ENCODE results near the gene RPL36. TPM values are rescaled to one million over a fixed set of nuclear protein-coding genes. Genes with fewer than 3 reads are reported as not detected.

RPL36 gene
- total RNA-seq, 1 experiment from 2014 or later = 1,504 TPM

- DNase-seq (ENCODE audit: low read depth, low spot score) (peak; percentile 90), ATAC-seq (peak; percentile 76)
- Histone ChIP-seq H3K9me3 (ENCODE audit: control insufficient read depth in 1 of 2, insufficient read depth in 1 of 2, low read depth in 1 of 2, low read length in 2 of 2) (no peaks in the 10 kb centered on the region), H2AFZ (ENCODE audit: low read depth, low read length, poor library complexity, severe bottlenecking) (peak overlapping the region; percentile 26), H3K27me3 (ENCODE audit: insufficient read depth, low read length) (no peaks in the 10 kb centered on the region), H3K9ac (ENCODE audit: low read length) (peak overlapping the region; percentile 67), H3K9me2 (ENCODE audit: insufficient read depth) (no peaks in the 10 kb centered on the region), H3K36me3 (ENCODE audit: control insufficient read depth in 1 of 2, insufficient read depth in 2 of 2, low read length in 2 of 2) (peaks cover 0 to 15% of the 10 kb centered on the region in 2 experiments; a peak in 1 of 4 replicates), H3K4me3 (replicated peaks in 1 of 2; ENCODE audit: low read depth in 1 of 2, low read length in 2 of 2) (peak overlapping the region; percentile 37 to 57), H3K79me2 (ENCODE audit: insufficient read depth, low read length) (peaks cover 18% of the 10 kb centered on the region), H3K27ac (ENCODE audit: low read depth, low read length) (peak overlapping the region; percentile 73), H4K20me1 (ENCODE audit: insufficient read depth) (peaks cover 4% of the 10 kb centered on the region; the same call in 1 of the 2 replicates), H3K4me2 (ENCODE audit: low read length) (peak overlapping the region; percentile 84), H3K4me1 (ENCODE audit: control insufficient read depth in 1 of 2, insufficient read depth in 2 of 2, low read length in 2 of 2) (peaks cover 8 to 32% of the 10 kb centered on the region in 2 experiments; a peak in 3 of 4 replicates)
- no TSS peak for BruUV-seq (replicated peaks)
- intact Hi-C loops (cut with micrococcal nuclease) = loop anchor here (5.0 kb wide), 2 partner anchors 140 to 640 kb away; no protein-coding TSS in a partner anchor
- ChIA-PET RAD21 (ENCODE audit: low non-redundant PET in 1 of 2, low total read pairs in 2 of 2, uncharacterized antibody in 2 of 2, unreplicated experiment in 2 of 2) (interaction anchor here in 1 of 2 experiments (0.7 to 1.0 kb wide), 3 partner anchors 30 to 777 kb away, joined by 3 to 5 read pairs (median 4); no protein-coding TSS in a partner anchor), CTCF (interaction anchor here (0.7 to 1.6 kb wide), 14 partner anchors 11 to 1683 kb away, joined by 3 to 10 read pairs (median 4); partner anchors contain the start of genes DUS3L and FUT6), POLR2A (interaction anchor here (1.0 to 1.6 kb wide), 5 partner anchors 32 to 141 kb away, joined by 3 to 5 read pairs (median 4); partner anchors contain the start of genes CATSPERD, LONP1, SAFB and SAFB2)
- TF ChIP-seq SP1 (IDR thresholded peaks at IDR 0.05; ENCODE audit: low read depth) (peak; percentile 50), CTCF (IDR thresholded peaks at IDR 0.05 in 2 of 3, conservative IDR thresholded peaks at IDR 0.05 in 1 of 3; ENCODE audit: borderline replicate concordance in 1 of 3, insufficient read depth in 1 of 3, low read depth in 2 of 3, low read length in 2 of 3) (peak; percentile 78 to 86 (median 82)), SIN3A (IDR thresholded peaks at IDR 0.05; ENCODE audit: low read depth) (no peak)
These were observed 3.3 kb upstream of the RPL36 start for GRCh38 chr19:5686647-5687359.

All from HCT116 (cell line).